Right atrium auricular region (tissue), 2 donors: ENCODE measurements around the gene GRAP2. TPM values are rescaled to one million over a fixed set of nuclear protein-coding genes. Genes with fewer than 3 reads are reported as not detected.

Experiments
- DNase-seq: peaks from one replicate; pipeline ENCODE4 v3.0.0-alpha.2; 2019; ENCODE audit warnings: low spot score
- H3K27ac ChIP-seq, 2 donors: fragments of 200-600 bp; sonication (generic); 1 replicate in 1 of 2; 2 replicates in 1 of 2; pipeline ENCODE4 v1.5.1; 2016 to 2019
- H3K27me3 ChIP-seq, 2 donors: fragments of 200-600 bp; sonication (generic); one replicate each; pipeline versions ENCODE4 v1.5.1 to v1.6.0; 2017 to 2019
- H3K36me3 ChIP-seq: fragments of 200-600 bp; sonication (generic); one replicate; pipeline ENCODE4 v1.5.1; 2016
- H3K4me1 ChIP-seq, 2 donors: fragments of 200-600 bp; sonication (generic); one replicate each; pipeline versions ENCODE4 v1.5.1 to v1.6.0; 2017 to 2019
- H3K4me3 ChIP-seq, 2 donors: fragments of 200-600 bp; sonication (generic); 1 replicate in 1 of 2; 2 replicates in 1 of 2; pipeline ENCODE4 v1.5.1; 2017 to 2019; ENCODE audit warnings: mild to moderate bottlenecking in 1 of 2, moderate library complexity in 1 of 2
- H3K9me3 ChIP-seq, 2 donors: fragments of 200-600 bp; sonication (generic); one replicate each; pipeline ENCODE4 v1.5.1; 2019
- total RNA-seq, 2 donors: library from RNA; depleted of rRNA; stranded (reverse); fragments of >200 nt; gene quantifications; one replicate each; pipeline ENCODE4 v1.1.0, GENCODE V29; 2016
- TF ChIP-seq, protein P1 (sequence below), 2 donors: fragments of 200-600 bp; sonication (generic); IDR thresholded peaks; one replicate each; pipeline ENCODE4 v1.5.1; 2019; ENCODE audit warnings: antibody characterized with exemption in 2 of 2

The GRAP2 gene
- total RNA-seq, 2 donors from 2014 or later = 1.3 to 2.4 TPM

DNA sequence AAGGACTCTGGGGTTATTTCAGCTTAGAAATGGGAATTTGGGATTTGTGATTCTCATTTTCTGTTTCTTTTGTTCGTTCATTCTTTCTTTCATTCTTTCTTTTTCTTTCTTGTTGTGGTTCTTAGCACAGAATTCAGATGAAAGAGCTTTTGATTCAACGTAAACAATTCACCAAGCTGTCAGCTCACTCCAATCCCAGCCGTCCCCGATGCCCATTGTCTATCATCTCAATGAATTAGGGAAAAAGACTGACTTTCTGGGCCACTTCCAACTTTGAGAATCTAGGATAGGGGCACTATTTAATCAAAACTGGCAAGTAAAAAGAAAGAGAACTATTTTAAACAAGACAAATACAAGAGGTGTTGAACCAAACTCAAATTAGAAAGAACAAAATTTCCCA, 34.2 kb downstream of the GRAP2 start:
- Histone ChIP-seq H3K36me3 (no peaks in the 10 kb centered on the region), H3K9me3 (no peaks in the 10 kb centered on the region), H3K4me3 (no peak overlapping the region), H3K27ac (no peak overlapping the region), H3K4me1 (no peaks in the 10 kb centered on the region), H3K27me3 (no peaks in the 10 kb centered on the region)
- DNase-seq = no peak
- TF ChIP-seq, protein P1, sequence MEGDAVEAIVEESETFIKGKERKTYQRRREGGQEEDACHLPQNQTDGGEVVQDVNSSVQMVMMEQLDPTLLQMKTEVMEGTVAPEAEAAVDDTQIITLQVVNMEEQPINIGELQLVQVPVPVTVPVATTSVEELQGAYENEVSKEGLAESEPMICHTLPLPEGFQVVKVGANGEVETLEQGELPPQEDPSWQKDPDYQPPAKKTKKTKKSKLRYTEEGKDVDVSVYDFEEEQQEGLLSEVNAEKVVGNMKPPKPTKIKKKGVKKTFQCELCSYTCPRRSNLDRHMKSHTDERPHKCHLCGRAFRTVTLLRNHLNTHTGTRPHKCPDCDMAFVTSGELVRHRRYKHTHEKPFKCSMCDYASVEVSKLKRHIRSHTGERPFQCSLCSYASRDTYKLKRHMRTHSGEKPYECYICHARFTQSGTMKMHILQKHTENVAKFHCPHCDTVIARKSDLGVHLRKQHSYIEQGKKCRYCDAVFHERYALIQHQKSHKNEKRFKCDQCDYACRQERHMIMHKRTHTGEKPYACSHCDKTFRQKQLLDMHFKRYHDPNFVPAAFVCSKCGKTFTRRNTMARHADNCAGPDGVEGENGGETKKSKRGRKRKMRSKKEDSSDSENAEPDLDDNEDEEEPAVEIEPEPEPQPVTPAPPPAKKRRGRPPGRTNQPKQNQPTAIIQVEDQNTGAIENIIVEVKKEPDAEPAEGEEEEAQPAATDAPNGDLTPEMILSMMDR (IDR thresholded peaks at IDR 0.05) = no peak

- Histone ChIP-seq H3K4me1 (no peaks in the 10 kb centered on the region), H3K4me3 (no peak overlapping the region), H3K27me3 (no peaks in the 10 kb centered on the region), H3K27ac (no peak overlapping the region), H3K9me3 (no peaks in the 10 kb centered on the region), H3K36me3 (no peaks in the 10 kb centered on the region)
- TF ChIP-seq, protein P1 (IDR thresholded peaks at IDR 0.05) = no peak
- DNase-seq = no peak
These were observed 34.7 kb downstream of the GRAP2 start for GRCh38 chr22:39935612-39936011.

- TF ChIP-seq, protein P1 (IDR thresholded peaks at IDR 0.05) = no peak
- DNase-seq = no peak
- Histone ChIP-seq H3K27ac (no peak overlapping the region), H3K4me1 (no peaks in the 10 kb centered on the region), H3K4me3 (no peak overlapping the region), H3K27me3 (no peaks in the 10 kb centered on the region), H3K9me3 (no peaks in the 10 kb centered on the region), H3K36me3 (no peaks in the 10 kb centered on the region)
These were observed 35.8 kb downstream of the GRAP2 start for GRCh38 chr22:39936523-39937145.

GRCh38 chr22:39937906-39938305, 37.0 kb downstream of the GRAP2 start:
- Histone ChIP-seq H3K36me3 (no peaks in the 10 kb centered on the region), H3K4me3 (no peak overlapping the region), H3K9me3 (no peaks in the 10 kb centered on the region), H3K27me3 (no peaks in the 10 kb centered on the region), H3K27ac (no peak overlapping the region), H3K4me1 (no peaks in the 10 kb centered on the region)
- TF ChIP-seq, protein P1 (IDR thresholded peaks at IDR 0.05) = no peak
- DNase-seq = no peak

DNA sequence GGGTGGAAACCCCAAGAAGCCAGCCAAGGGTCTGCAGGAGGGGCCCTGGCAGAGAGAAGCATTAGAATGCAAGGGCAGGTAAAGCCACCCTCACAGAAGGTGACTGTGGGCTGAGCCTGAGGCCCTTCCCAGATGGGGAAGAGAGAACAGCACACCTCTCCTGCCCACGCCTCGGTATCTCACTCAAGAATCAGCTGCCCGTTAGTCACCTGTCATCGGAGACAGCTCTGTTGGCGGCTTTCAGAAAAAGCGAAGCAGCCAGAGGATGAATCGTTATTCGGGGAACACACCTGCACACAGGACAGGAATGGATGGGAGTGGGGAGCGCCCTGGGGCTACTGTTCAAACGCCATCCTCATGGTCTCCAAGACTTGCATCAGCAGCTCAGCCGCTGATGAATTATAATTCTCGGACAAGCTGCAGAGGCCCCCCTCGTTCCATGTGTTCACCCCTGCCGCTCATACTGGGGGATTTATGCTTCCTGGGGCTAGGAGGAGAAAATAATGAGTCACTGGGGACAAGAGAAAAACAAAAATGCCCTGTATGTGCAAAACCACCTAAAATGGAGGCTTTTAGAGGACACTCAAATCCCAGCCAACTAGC, 37.7 kb downstream of the GRAP2 start:
- no peak for DNase-seq
- H3K27ac ChIP-seq = no peak overlapping the region
- H3K4me3 ChIP-seq = no peak overlapping the region
- H3K36me3 ChIP-seq = no peaks in the 10 kb centered on the region
- no peaks in the 10 kb centered on the region for H3K4me1 ChIP-seq
- no peaks in the 10 kb centered on the region for H3K27me3 ChIP-seq
- TF ChIP-seq, protein P1 (IDR thresholded peaks at IDR 0.05) = no peak
- H3K9me3 ChIP-seq = no peaks in the 10 kb centered on the region

DNA sequence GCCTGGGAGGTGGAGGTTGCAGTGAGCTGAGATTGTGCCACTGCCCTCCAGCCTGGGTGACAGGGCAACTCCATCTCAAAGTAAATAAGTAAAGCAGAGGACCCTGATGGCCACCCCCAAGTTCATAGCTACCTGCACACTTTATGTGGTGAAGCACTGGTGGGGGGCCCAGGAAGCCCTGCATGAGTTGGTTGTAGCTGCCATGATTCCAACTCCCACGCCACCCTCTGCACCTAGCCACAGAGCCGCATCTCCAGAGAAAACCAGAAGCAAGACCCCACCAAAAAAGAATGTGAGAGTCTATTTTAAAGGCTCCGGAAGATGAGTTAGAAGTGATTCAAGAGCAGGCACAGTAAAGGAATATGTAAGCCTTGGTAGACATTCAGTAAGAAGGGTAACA, 38.9 kb downstream of the GRAP2 start:
- Histone ChIP-seq H3K27ac (no peak overlapping the region), H3K4me3 (no peak overlapping the region), H3K9me3 (no peaks in the 10 kb centered on the region), H3K36me3 (no peaks in the 10 kb centered on the region), H3K27me3 (no peaks in the 10 kb centered on the region), H3K4me1 (no peaks in the 10 kb centered on the region)
- TF ChIP-seq, protein P1 (IDR thresholded peaks at IDR 0.05) = no peak
- DNase-seq = no peak
